Transverse colon (tissue), 4 donors: ENCODE results near the gene TTLL3. TPM values are rescaled to one million over a fixed set of nuclear protein-coding genes. Genes with fewer than 3 reads are reported as not detected.
A peak's percentile ranks its signal among the peaks of the same experiment; 100 is the strongest.
"Not testable (repeated sequence)": the region's sequence is repeated elsewhere in the genome, so short reads cannot be mapped to it uniquely, and the experiment has no call there.

Source experiments
- DNase-seq: peaks from one replicate; pipeline ENCODE4 v3.0.0-alpha.2; 2019
- H3K27ac ChIP-seq, 4 donors: fragments of 200-600 bp; sonication (generic); 2 replicates each; pipeline ENCODE4 v1.5.1; 2016 to 2018; ENCODE audit warnings: inconsistent platforms in 4 of 4
- H3K27me3 ChIP-seq: fragments of 200-600 bp; sonication (generic); 2 replicates; pipeline ENCODE4 v1.5.1; 2017; ENCODE audit warnings: inconsistent platforms
- H3K36me3 ChIP-seq, 4 donors: fragments of 200-600 bp; sonication (generic); 2 replicates each; pipeline ENCODE4 v1.5.1; 2017 to 2019; ENCODE audit warnings: inconsistent platforms in 4 of 4
- H3K4me1 ChIP-seq, 4 donors: fragments of 200-600 bp; sonication (generic); 2 replicates each; pipeline ENCODE4 v1.5.1; 2017 to 2020; ENCODE audit warnings: inconsistent platforms in 4 of 4
- H3K4me3 ChIP-seq, 4 donors: fragments of 200-600 bp; sonication (generic); 1 replicate in 1 of 4; 2 replicates in 3 of 4; pipeline versions ENCODE4 v1.5.1 to v1.6.1; 2017 to 2019; ENCODE audit warnings: inconsistent platforms in 4 of 4
- H3K9me3 ChIP-seq, 2 donors: fragments of 200-600 bp; sonication (generic); 2 replicates each; pipeline ENCODE4 v1.5.1; 2017 to 2019; ENCODE audit warnings: inconsistent platforms in 2 of 2
- CTCF ChIP-seq, 5 experiments: fragments of 200-600 bp in 3 of 5; fragments of 450-650 bp in 2 of 5; sonication (generic) in 3 of 5; IDR thresholded peaks; 1 replicate in 2 of 5; 2 replicates in 3 of 5; pipeline ENCODE4 v1.5.1; 2016 to 2017; ENCODE audit warnings: antibody characterized with exemption in 5 of 5, inconsistent platforms in 3 of 5, mild to moderate bottlenecking in 2 of 5, moderate library complexity in 1 of 5
- EP300 ChIP-seq: sonication (generic); formaldehyde crosslinking; IDR thresholded peaks from one replicate; pipeline ENCODE4 v1.6.1; 2017; ENCODE audit warnings: antibody characterized with exemption, low read depth
- POLR2A ChIP-seq: fragments of 450-650 bp; IDR thresholded peaks from one replicate; pipeline ENCODE4 v1.6.1; 2016; ENCODE audit warnings: antibody characterized with exemption, mild to moderate bottlenecking, moderate library complexity
- POLR2AphosphoS5 ChIP-seq, 3 donors: sonication (generic); formaldehyde crosslinking; IDR thresholded peaks; one replicate each; pipeline ENCODE4 v1.6.1; 2016; ENCODE audit warnings: antibody characterized with exemption in 3 of 3
- WGBS, 2 donors: methylation state at CpG; one replicate each; pipeline ENCODE4 v1.1.5; 2018; ENCODE audit warnings: low coverage in 1 of 2; 5-methylcytosine and 5-hydroxymethylcytosine counted together
- in situ Hi-C, 4 donors: fragments of 200-750 bp; cut with MboI; loops; one replicate each; pipeline versions ENCODE4 v1.15.0 to v1.15.1; 2017; ENCODE audit warnings: low sequenced_read_pairs in 3 of 4, low pct_ligation_motif_present in 1 of 4, low pct_unique_long_range_greater_than_20kb in 1 of 4
- intact Hi-C: fragments of 100-400 bp; cut with DNase I; formaldehyde crosslinking; loops from one replicate; pipeline ENCODE4 v1.15.1; 2023; ENCODE audit warnings: low total_unique reads
- total RNA-seq, 4 donors: library from RNA; depleted of rRNA; stranded (reverse); fragments of >200 nt; gene quantifications; one replicate each; pipeline ENCODE4 v1.1.0, GENCODE V29; 2016

Gene TTLL3
- total RNA-seq, 4 donors from 2014 or later: 47.4 to 352 (median 154) TPM

GRCh38 chr3:9867106-9867505, 57.0 kb downstream of the TTLL3 start:
- no peaks in the 10 kb centered on the region for H3K9me3 ChIP-seq
- in situ Hi-C loops: no loop called here
- intact Hi-C loops: no loop called here
- 84% methylated on average over 5 to 12 of the region's 12 CpGs for WGBS, 2 donors
- H3K4me3 ChIP-seq: no peak overlapping the region
- TF ChIP-seq CTCF (IDR thresholded peaks at IDR 0.05) (no peak), EP300 (no peak), POLR2A (no peak), POLR2AphosphoS5 (IDR thresholded peaks at IDR 0.05) (no peak)
- H3K27me3 ChIP-seq: no peaks in the 10 kb centered on the region
- no peaks in the 10 kb centered on the region for H3K36me3 ChIP-seq
- no peak for DNase-seq
- H3K27ac ChIP-seq: peak overlapping the region; percentile 4 to 87 (median 72)
- H3K4me1 ChIP-seq: peaks cover 7 to 29% (median 10%) of the 10 kb centered on the region in 4 donors

- H3K27me3 ChIP-seq: no peaks in the 10 kb centered on the region
- H3K9me3 ChIP-seq: no peaks in the 10 kb centered on the region
- no peak for DNase-seq
- in situ Hi-C loops (no loop called here), intact Hi-C loops (no loop called here)
- H3K36me3 ChIP-seq: no peaks in the 10 kb centered on the region
- H3K4me3 ChIP-seq: no peak overlapping the region
- TF ChIP-seq POLR2AphosphoS5 (IDR thresholded peaks at IDR 0.05): no peak
- TF ChIP-seq EP300: no peak
- no peak for TF ChIP-seq POLR2A
- no peak for TF ChIP-seq CTCF (IDR thresholded peaks at IDR 0.05)
- 72% methylated on average over 5 of the region's 5 CpGs; no CpG with 5 or more reads in 1 of the 2 donors for WGBS, 2 donors
- no peak overlapping the region for H3K27ac ChIP-seq
- peaks cover 0 to 5% (median 0%) of the 10 kb centered on the region in 4 donors for H3K4me1 ChIP-seq
Measured at GRCh38 chr3:9869955-9870354, 59.9 kb downstream of the TTLL3 start.

GRCh38 chr3:9870978-9871377, 60.9 kb downstream of the TTLL3 start:
- no peaks in the 10 kb centered on the region for H3K27me3 ChIP-seq
- no peaks in the 10 kb centered on the region for H3K4me1 ChIP-seq
- no peak for DNase-seq
- H3K9me3 ChIP-seq: no peaks in the 10 kb centered on the region
- in situ Hi-C loops (no loop called here), intact Hi-C loops (no loop called here)
- no peak overlapping the region for H3K27ac ChIP-seq
- TF ChIP-seq POLR2AphosphoS5 (IDR thresholded peaks at IDR 0.05) (no peak), CTCF (IDR thresholded peaks at IDR 0.05) (no peak), EP300 (no peak), POLR2A (no peak)
- H3K4me3 ChIP-seq: no peak overlapping the region
- no peaks in the 10 kb centered on the region for H3K36me3 ChIP-seq
- 38 to 90% methylated on average over 1 of the region's 1 CpG for WGBS, 2 donors

- intact Hi-C loops, DNase-seq, H3K36me3 ChIP-seq, H3K4me3 ChIP-seq, H3K27ac ChIP-seq, H3K9me3 ChIP-seq, H3K27me3 ChIP-seq, in situ Hi-C loops, H3K4me1 ChIP-seq: not testable (repeated sequence)
- WGBS, 2 donors: 93 to 97% methylated on average over 3 to 5 of the region's 5 CpGs
Measured at GRCh38 chr3:9872067-9872466, 62.0 kb downstream of the TTLL3 start.

- no peak for DNase-seq
- no peak overlapping the region for H3K27ac ChIP-seq
- H3K4me3 ChIP-seq: no peak overlapping the region
- H3K4me1 ChIP-seq: peaks cover 0 to 5% (median 0%) of the 10 kb centered on the region in 4 donors
- intact Hi-C loops: no loop called here
- no peak for TF ChIP-seq EP300
- TF ChIP-seq CTCF (IDR thresholded peaks at IDR 0.05): no peak
- TF ChIP-seq POLR2AphosphoS5 (IDR thresholded peaks at IDR 0.05): no peak
- no peak for TF ChIP-seq POLR2A
- no peaks in the 10 kb centered on the region for H3K9me3 ChIP-seq
- in situ Hi-C loops: no loop called here
- no peaks in the 10 kb centered on the region for H3K27me3 ChIP-seq
- H3K36me3 ChIP-seq: no peaks in the 10 kb centered on the region
Measured at GRCh38 chr3:9875448-9875847, 65.4 kb downstream of the TTLL3 start.

- 71 to 81% methylated on average over 1 to 3 of the region's 4 CpGs for WGBS, 2 donors
- in situ Hi-C loops, DNase-seq, H3K27ac ChIP-seq, H3K4me3 ChIP-seq, H3K4me1 ChIP-seq, H3K36me3 ChIP-seq, H3K27me3 ChIP-seq, intact Hi-C loops, H3K9me3 ChIP-seq: not testable (repeated sequence)
Measured at GRCh38 chr3:9876255-9876654, 66.2 kb downstream of the TTLL3 start.
